OCI-LY1 (cell line): ENCODE results near the gene FAM236A.
"Not testable (repeated sequence)": the region's sequence is repeated elsewhere in the genome, so short reads cannot be mapped to it uniquely, and the experiment has no call there.

Experiments
- CTCF ChIP-seq: fragments of 200-600 bp; sonication (generic), shearing (Covaris generic); IDR thresholded peaks from 2 replicates; pipeline ENCODE4 v1.5.1; 2017; ENCODE audit warnings: mild to moderate bottlenecking, antibody characterized with exemption, low read length, moderate library complexity, mixed read lengths
- EZH2 ChIP-seq: fragments of 200-600 bp; sonication (generic), shearing (Covaris generic); IDR thresholded peaks from 2 replicates; pipeline ENCODE4 v1.8.0; 2017; ENCODE audit warnings: borderline replicate concordance, mixed run types, mild to moderate bottlenecking, antibody characterized with exemption, low read length, moderate library complexity, mixed read lengths

DNA sequence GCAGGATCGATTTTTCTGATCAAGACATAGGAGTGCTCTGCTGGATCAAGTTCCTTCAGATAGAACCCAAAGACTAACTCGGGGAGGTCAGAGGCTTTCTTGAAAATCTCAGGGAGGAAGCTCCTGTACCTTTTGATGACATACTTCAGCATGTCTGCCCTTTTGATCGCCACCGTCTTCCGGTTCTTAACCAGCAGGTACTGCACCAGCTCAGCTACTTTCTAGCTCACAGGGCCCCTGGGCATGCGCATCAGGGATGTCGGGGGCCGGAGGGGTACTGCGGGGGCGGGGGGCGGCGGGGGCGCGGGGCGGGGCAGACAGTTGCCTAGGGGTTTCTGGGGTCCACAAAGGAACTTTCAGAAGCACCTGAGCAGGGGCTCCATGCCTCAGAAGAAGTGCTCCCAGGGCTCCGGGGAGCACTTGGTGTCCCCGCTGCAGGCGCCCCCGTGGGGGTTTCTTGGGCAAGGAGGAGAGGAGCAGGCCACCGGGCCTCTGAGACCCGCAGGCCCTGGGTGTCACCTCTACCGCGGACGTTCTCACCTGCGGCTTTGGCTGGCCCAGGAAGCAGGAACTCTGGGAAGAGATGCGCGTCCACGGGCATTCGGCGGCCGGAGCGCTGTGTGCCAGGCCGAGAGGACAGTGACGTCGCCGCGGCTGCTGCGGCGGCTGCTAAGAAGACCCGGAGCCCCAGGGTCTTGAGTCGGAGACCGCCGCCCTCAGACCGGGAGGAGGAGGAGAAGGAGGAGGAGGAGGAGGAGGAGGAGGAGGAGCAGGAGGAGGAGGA, 5.2 kb downstream of the FAM236A start:
- not testable (repeated sequence) for TF ChIP-seq CTCF, EZH2
